Activated B cell treated with CpG ODN at 0.5 μM for 24 hours (primary cell): Measurements from ENCODE around the gene SEMA4F. TPM values are rescaled to one million over a fixed set of nuclear protein-coding genes. Genes with fewer than 3 reads are reported as not detected.

ENCODE experiments used
- ATAC-seq: fragments of 200-7000 bp; cut with Tn5 transposase; one replicate; pipeline ENCODE4 v1.10.0; 2021; ENCODE audit warnings: low read depth, mild to moderate bottlenecking, moderate library complexity
- CTCF ChIA-PET: fragments of 350-600 bp; sonication (Branson Sonifier 250); formaldehyde crosslinking; loops from one replicate; lab custom pipeline; 2021; ENCODE audit warnings: antibody characterized with exemption; lab: Charles Lee
- POLR2A ChIA-PET: fragments of 350-600 bp; sonication (Branson Sonifier 250); formaldehyde crosslinking; loops from one replicate; lab custom pipeline; 2021; ENCODE audit warnings: antibody characterized with exemption; lab: Charles Lee
- DNase-seq: peaks from one replicate; pipeline ENCODE4 v3.0.0; 2022
- H3K27ac Mint-ChIP-seq: one replicate; pipeline ENCODE4 v1.8.0; 2020; ENCODE audit warnings: mixed read lengths
- H3K27me3 Mint-ChIP-seq: one replicate; pipeline ENCODE4 v1.8.0; 2021; ENCODE audit warnings: mixed read lengths
- H3K36me3 Mint-ChIP-seq: one replicate; pipeline ENCODE4 v1.8.0; 2021; ENCODE audit warnings: low read depth, mixed read lengths
- H3K4me1 Mint-ChIP-seq: one replicate; pipeline ENCODE4 v1.8.0; 2021; ENCODE audit warnings: mixed read lengths
- H3K4me3 Mint-ChIP-seq: one replicate; pipeline ENCODE4 v1.8.0; 2020; ENCODE audit warnings: mild to moderate bottlenecking, mixed read lengths
- H3K9me3 Mint-ChIP-seq: one replicate; pipeline ENCODE4 v1.8.0; 2020; ENCODE audit warnings: mixed read lengths
- CTCF ChIP-seq: fragments of 200-600 bp; IDR thresholded peaks from one replicate; pipeline ENCODE4 v1.8.0; 2022; ENCODE audit warnings: antibody characterized with exemption, mild to moderate bottlenecking
- intact Hi-C: fragments of 100-400 bp; cut with micrococcal nuclease; formaldehyde crosslinking; loops from one replicate; pipeline ENCODE4 v1.15.1; 2024
- total RNA-seq: library from RNA; stranded (reverse); gene quantifications from 2 replicates; pipeline ENCODE4 v1.2.3, GENCODE V29; 2022

The SEMA4F gene
- total RNA-seq, 1 donor from 2014 or later, result 11.6 TPM

GRCh38 chr2:74728842-74729241 lies 74.8 kb downstream of the SEMA4F start:
- TF ChIP-seq CTCF, result no peak
- ChIA-PET POLR2A (no interaction called here), CTCF (no interaction called here)
- no peaks in the 10 kb centered on the region for H3K36me3 Mint-ChIP-seq
- H3K4me3 Mint-ChIP-seq, result no peak overlapping the region
- ATAC-seq, result no peak
- H3K9me3 Mint-ChIP-seq, result peaks cover 8% of the 10 kb centered on the region
- H3K27me3 Mint-ChIP-seq, result peaks cover 24% of the 10 kb centered on the region
- H3K27ac Mint-ChIP-seq, result no peak overlapping the region
- intact Hi-C loops, result no loop called here
- no peaks in the 10 kb centered on the region for H3K4me1 Mint-ChIP-seq
- DNase-seq, result no peak

- ChIA-PET POLR2A (no interaction called here), CTCF (no interaction called here)
- no peak for TF ChIP-seq CTCF
- no peaks in the 10 kb centered on the region for H3K36me3 Mint-ChIP-seq
- DNase-seq, result no peak
- no peak overlapping the region for H3K4me3 Mint-ChIP-seq
- H3K27me3 Mint-ChIP-seq, result peaks cover 31% of the 10 kb centered on the region
- ATAC-seq, result no peak
- H3K27ac Mint-ChIP-seq, result no peak overlapping the region
- intact Hi-C loops, result no loop called here
- H3K4me1 Mint-ChIP-seq, result no peaks in the 10 kb centered on the region
- H3K9me3 Mint-ChIP-seq, result peaks cover 8% of the 10 kb centered on the region
These were observed 76.5 kb downstream of the SEMA4F start for GRCh38 chr2:74730530-74730929.

Other genes starting within 250 kb of the SEMA4F start
- 3.9 and 5.5 TPM in 2 replicates for gene C2orf81, start 232.6 kb upstream of the SEMA4F start, total RNA-seq
- 32.3 and 33.5 TPM in 2 replicates for gene WDR54, start 232.5 kb upstream of the SEMA4F start, total RNA-seq
- 8.3 and 11.6 TPM in 2 replicates for gene RTKN, start 212.3 kb upstream of the SEMA4F start, total RNA-seq
- gene INO80B, start 199.2 kb upstream of the SEMA4F start, total RNA-seq, result 47.9 and 51.3 TPM in 2 replicates
- gene WBP1, start 195.8 kb upstream of the SEMA4F start, total RNA-seq, result 61.4 and 65.3 TPM in 2 replicates
- gene MOGS, start 188.9 kb upstream of the SEMA4F start, total RNA-seq, result 70.8 and 85.7 TPM in 2 replicates
- gene MRPL53, start 181.6 kb upstream of the SEMA4F start, total RNA-seq, result 86.9 and 98.8 TPM in 2 replicates
- 29.3 and 40.4 TPM in 2 replicates for gene CCDC142, start 171.2 kb upstream of the SEMA4F start, total RNA-seq
- gene TTC31, start 171.2 kb upstream of the SEMA4F start, total RNA-seq, result 41.9 and 49.1 TPM in 2 replicates
- 0.69 and 1.2 TPM in 2 replicates for gene LBX2, start 154.6 kb upstream of the SEMA4F start, total RNA-seq
- 29.3 and 34.7 TPM in 2 replicates for gene PCGF1, start 146.6 kb upstream of the SEMA4F start, total RNA-seq
- not detected in 2 replicates for gene TLX2, start 139.8 kb upstream of the SEMA4F start, total RNA-seq
- 0.51 and 0.73 TPM in 2 replicates for gene DQX1, start 128.0 kb upstream of the SEMA4F start, total RNA-seq
- 167 and 177 TPM in 2 replicates for gene AUP1, start 124.5 kb upstream of the SEMA4F start, total RNA-seq
- 49.4 and 53.1 TPM in 2 replicates for gene HTRA2, start 124.3 kb upstream of the SEMA4F start, total RNA-seq
- gene LOXL3, start 100.3 kb upstream of the SEMA4F start, total RNA-seq, result 1.4 and 2.3 TPM in 2 replicates
- 33.8 and 35.1 TPM in 2 replicates for gene DOK1, start 99.5 kb upstream of the SEMA4F start, total RNA-seq
- gene M1AP, start 5.9 kb upstream of the SEMA4F start, total RNA-seq, result not detected in 2 replicates
- gene HK2, start 179.9 kb downstream of the SEMA4F start, total RNA-seq, result 14.5 and 15.3 TPM in 2 replicates